ENCODE results near the gene SORBS2. TPM values are rescaled to one million over a fixed set of nuclear protein-coding genes. Genes with fewer than 3 reads are reported as not detected.

Gene SORBS2
- total and polyA plus RNA-seq, 2 of the 4 experiments (the other 2 are of a cell fraction): 0.18 TPM; not detected in 1

- Histone ChIP-seq H3K9ac (ENCODE audit: low read depth, low read length) (no peak overlapping the region), H3K36me3 (ENCODE audit: control insufficient read depth, insufficient read depth, low read length) (no peaks in the 10 kb centered on the region), H3K9me1 (ENCODE audit: insufficient read depth, low read length) (no peaks in the 10 kb centered on the region), H4K5ac (ENCODE audit: low read depth, low read length) (no peak overlapping the region), H2BK15ac (ENCODE audit: low read depth, low read length) (no peak overlapping the region), H2AK9ac (replicated peaks; ENCODE audit: low read depth, low read length, poor library complexity) (no peak overlapping the region), H3K56ac (ENCODE audit: extremely low read depth, insufficient read depth, low read length) (no peak overlapping the region), H3K14ac (replicated peaks; ENCODE audit: low read depth, low read length) (no peak overlapping the region), H3K4me1 (ENCODE audit: control insufficient read depth, insufficient read depth, low read length) (no peaks in the 10 kb centered on the region), H4K91ac (ENCODE audit: insufficient read depth, low read depth, low read length) (no peak overlapping the region), H3K23ac (ENCODE audit: low read depth, low read length) (no peak overlapping the region), H3K79me1 (ENCODE audit: low read depth in 1 of 2, low read length in 2 of 2) (no peaks in the 10 kb centered on the region), H2AK5ac (ENCODE audit: low read depth, low read length) (no peak overlapping the region), H3K18ac (ENCODE audit: low read depth, low read length) (no peak overlapping the region), H3K4me2 (ENCODE audit: low read depth, low read length) (no peak overlapping the region), H3K4ac (ENCODE audit: low read depth, low read length) (no peak overlapping the region), H2BK20ac (ENCODE audit: low read depth, low read length) (no peak overlapping the region), H2AFZ (replicated peaks; ENCODE audit: low read length, poor library complexity) (no peak overlapping the region), H4K20me1 (ENCODE audit: insufficient read depth, low read length) (no peaks in the 10 kb centered on the region), H3K9me3 (ENCODE audit: control insufficient read depth, insufficient read depth, low read length) (no peaks in the 10 kb centered on the region), H2BK120ac (ENCODE audit: low read depth, low read length) (no peak overlapping the region), H3K27ac (ENCODE audit: insufficient read depth, low read length) (no peak overlapping the region), H3K27me3 (ENCODE audit: control insufficient read depth, insufficient read depth, low read length) (peaks cover 20% of the 10 kb centered on the region), H2BK5ac (ENCODE audit: low read depth, low read length, poor library complexity, severe bottlenecking) (no peak overlapping the region), H4K8ac (ENCODE audit: low read depth in 2 of 2, low read length in 2 of 2) (no peak overlapping the region), H3K4me3 (ENCODE audit: insufficient read depth, low read depth, low read length) (no peak overlapping the region)
- BruUV-seq (replicated peaks): no TSS peak
- intact Hi-C loops (cut with micrococcal nuclease) (loop anchor here (5.0 kb wide), 1 partner anchor 365 kb away; no protein-coding TSS in a partner anchor), dilution Hi-C loops (cut with HindIII; ENCODE audit: low sequenced_read_pairs, unreplicated experiment) (no loop called here), in situ Hi-C loops (cut with MboI; ENCODE audit: low sequenced_read_pairs) (no loop called here)
- CTCF ChIA-PET: no interaction called here
- TF ChIP-seq RFX5 (IDR thresholded peaks at IDR 0.05; ENCODE audit: low read depth, low read length) (no peak), MXI1 (IDR thresholded peaks at IDR 0.05; ENCODE audit: borderline replicate concordance, low read depth, low read length) (no peak), BHLHE40 (IDR thresholded peaks at IDR 0.05; ENCODE audit: low read depth, low read length) (no peak), FOS (IDR thresholded peaks at IDR 0.05; ENCODE audit: low read depth, low read length) (no peak), MAFK (IDR thresholded peaks at IDR 0.05; ENCODE audit: low read depth, low read length) (no peak), NFE2L2 (IDR thresholded peaks at IDR 0.05; ENCODE audit: low read depth, low read length) (no peak), POLR2A (IDR thresholded peaks at IDR 0.05; ENCODE audit: low read depth, low read length) (no peak), SMC3 (IDR thresholded peaks at IDR 0.05; ENCODE audit: low read depth, low read length) (no peak), RAD21 (IDR thresholded peaks at IDR 0.05; ENCODE audit: low read length) (no peak), CEBPB (IDR thresholded peaks at IDR 0.05; ENCODE audit: low read depth, low read length) (no peak), CHD1 (IDR thresholded peaks at IDR 0.05; ENCODE audit: low read depth, low read length) (no peak), MAZ (IDR thresholded peaks at IDR 0.05; ENCODE audit: borderline replicate concordance, low read depth, low read length) (no peak), RCOR1 (IDR thresholded peaks at IDR 0.05; ENCODE audit: insufficient replicate concordance, low read length) (no peak)
- TF ChIP-seq, protein P1, sequence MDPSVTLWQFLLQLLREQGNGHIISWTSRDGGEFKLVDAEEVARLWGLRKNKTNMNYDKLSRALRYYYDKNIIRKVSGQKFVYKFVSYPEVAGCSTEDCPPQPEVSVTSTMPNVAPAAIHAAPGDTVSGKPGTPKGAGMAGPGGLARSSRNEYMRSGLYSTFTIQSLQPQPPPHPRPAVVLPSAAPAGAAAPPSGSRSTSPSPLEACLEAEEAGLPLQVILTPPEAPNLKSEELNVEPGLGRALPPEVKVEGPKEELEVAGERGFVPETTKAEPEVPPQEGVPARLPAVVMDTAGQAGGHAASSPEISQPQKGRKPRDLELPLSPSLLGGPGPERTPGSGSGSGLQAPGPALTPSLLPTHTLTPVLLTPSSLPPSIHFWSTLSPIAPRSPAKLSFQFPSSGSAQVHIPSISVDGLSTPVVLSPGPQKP (IDR thresholded peaks at IDR 0.05; ENCODE audit: borderline replicate concordance, low read depth, low read length): no peak
- DNase-seq (no peak), ATAC-seq (ENCODE audit: low read depth) (no peak)
- POLR2A ChIA-PET (ENCODE audit: unreplicated experiment): no interaction called here
- no CpG with 5 or more reads among the region's 1 CpG for WGBS, 2 experiments (ENCODE audit: extremely low coverage in 2 of 2, insufficient read length in 1 of 2)
Observed at GRCh38 chr4:185657699-185658098, 154.3 kb downstream of the SORBS2 start.

Data from IMR-90 (cell line).